K562 (cell line): ENCODE measurements around the gene DDX46. TPM values are rescaled to one million over a fixed set of nuclear protein-coding genes. Genes with fewer than 3 reads are reported as not detected.

Experiments used
- ARID4B ChIP-seq: sonication (generic); formaldehyde crosslinking; IDR thresholded peaks from 2 replicates; pipeline ENCODE4 v1.8.0; 2022; ENCODE audit warnings: mild to moderate bottlenecking, missing genetic modification reagents
- BRF1 ChIP-seq: IDR thresholded peaks from 3 replicates; pipeline ENCODE4 v1.6.1; 2011; ENCODE audit warnings: borderline replicate concordance, mild to moderate bottlenecking; ENCODE audit not compliant: insufficient read length; ENCODE audit errors: extremely low read depth
- DEAF1 ChIP-seq: fragments of 450-650 bp; formaldehyde crosslinking; IDR thresholded peaks from 2 replicates; pipeline ENCODE4 v1.4.0; 2020; ENCODE audit warnings: mild to moderate bottlenecking, moderate library complexity
- EP300 ChIP-seq: IDR thresholded peaks from 2 replicates; pipeline ENCODE4 v1.6.1; 2012; ENCODE audit warnings: low read length, improper control_type of control experiment
- GTF2F1 ChIP-seq: IDR thresholded peaks from 2 replicates; pipeline ENCODE4 v1.6.1; 2011; ENCODE audit warnings: low read depth, low read length, improper control_type of control experiment
- NFIC ChIP-seq: fragments of 450-650 bp; IDR thresholded peaks from 2 replicates; pipeline ENCODE4 v1.6.1; 2017; ENCODE audit warnings: mild to moderate bottlenecking, inconsistent platforms
- SMAD4 ChIP-seq: fragments of 250-450 bp; sonication (Bioruptor Pico); conservative IDR thresholded peaks from 2 replicates; pipeline ENCODE4 v1.8.0; 2021; ENCODE audit warnings: inconsistent platforms, mild to moderate bottlenecking, moderate library complexity
- THAP7 ChIP-seq: fragments of 250-450 bp; sonication (Bioruptor Pico); IDR thresholded peaks from 2 replicates; pipeline ENCODE4 v1.5.0; 2021
- YBX1 ChIP-seq: fragments of 450-650 bp; IDR thresholded peaks from 2 replicates; pipeline ENCODE4 v1.7.1; 2016; ENCODE audit warnings: mild to moderate bottlenecking
- ZHX1 ChIP-seq: fragments of 150-350 bp; conservative IDR thresholded peaks from 2 replicates; pipeline ENCODE4 v1.6.1; 2014; ENCODE audit warnings: low read length
- ZNF263 ChIP-seq: sonication (generic); formaldehyde crosslinking; IDR thresholded peaks from 2 replicates; pipeline ENCODE4 v1.8.0; 2022; ENCODE audit warnings: mild to moderate bottlenecking, missing genetic modification reagents, borderline replicate concordance
- ZNF3 ChIP-seq: fragments of 250-450 bp; sonication (Bioruptor Pico); IDR thresholded peaks from 2 replicates; pipeline ENCODE4 v1.5.0; 2021; ENCODE audit warnings: mild to moderate bottlenecking, moderate library complexity
- ZNF592 ChIP-seq: fragments of 450-650 bp; IDR thresholded peaks from 2 replicates; pipeline ENCODE4 v1.6.1; 2017; ENCODE audit warnings: antibody characterized with exemption, mild to moderate bottlenecking
- polyA plus RNA-seq, 8 experiments: library from polyadenylated mRNA; depleted of rRNA in 4 of 8; stranded (reverse) in 5 of 8; unstranded in 3 of 8; fragments of >200 nt; fragmentation: Nextera tagmentation in 2 of 8; fragmentation: Illumina TruSeq in 1 of 8; extraction: Ambion mirVana in 2 of 8; extraction: Trizol in 1 of 8; gene quantifications; 2 replicates each; pipeline versions ENCODE4 v1.2.1 to v1.2.3, GENCODE V29; 2011 to 2014; ENCODE audit warnings: inconsistent platforms in 1 of 8, missing spikeins in 1 of 8
- total RNA-seq, 7 experiments: library from RNA; depleted of rRNA in 6 of 7; stranded (reverse); fragments of >200 nt in 6 of 7; fragmentation: Illumina TruSeq in 2 of 7; extraction: Trizol in 2 of 7; gene quantifications; 2 replicates each; pipeline versions ENCODE4 v1.2.1 to v1.2.3, GENCODE V29; 2011 to 2021; ENCODE audit warnings: low replicate concordance in 1 of 7

The DDX46 gene
- total and polyA plus RNA-seq, 9 of the 15 experiments (the other 6 are each of a cell fraction or from before 2014, with no cell fraction given) = 26.2 to 99.0 (median 76.4) TPM

- TF ChIP-seq SMAD4 (peak; percentile 89), ZNF263 (CRISPR knock-in tag) (0 out of 2 replicates have a peak, but pooled peaks have one; percentile 5), ZNF592 (peak; percentile 60), DEAF1 (CRISPR knock-in tag) (no peak), ZNF3 (CRISPR knock-in tag) (no peak), EP300 (no peak), ARID4B (CRISPR knock-in tag) (peak; percentile 56), YBX1 (no peak), BRF1 (no peak), NFIC (peak; percentile 58), GTF2F1 (no peak), ZHX1 (peak; percentile 82; the same call in 1 of the 2 replicates), THAP7 (CRISPR knock-in tag) (no peak)
Observed at GRCh38 chr5:134873987-134874830, 115.6 kb downstream of the DDX46 start, which contains the start of gene TXNDC15 (continued).
